ENCODE measurements around the gene DHRSX. TPM values are rescaled to one million over a fixed set of nuclear protein-coding genes. Genes with fewer than 3 reads are reported as not detected.
"Not testable (repeated sequence)": the region's sequence is repeated elsewhere in the genome, so short reads cannot be mapped to it uniquely, and the experiment has no call there.

Gene DHRSX
- total and polyA plus RNA-seq, 5 experiments from 2014 or later, result 17.1 to 20.8 (median 17.2) TPM

GRCh38 chrX:2536974-2537373 is 36.2 kb upstream of the DHRSX start:
- Mint-ChIP-seq H3K36me3 (no peaks in the 10 kb centered on the region), H3K4me1 (no peaks in the 10 kb centered on the region), H3K4me3 (no peak overlapping the region), H3K27me3 (peaks cover 0 to 12% (median 5%) of the 10 kb centered on the region in 5 donors), H3K27ac (no peak overlapping the region), H3K9me3 (no peaks in the 10 kb centered on the region)
- DNase-seq (no peak), ATAC-seq (no peak)
- POLR2A ChIA-PET, result no interaction called here

GRCh38 chrX:2536141-2536540 is 35.4 kb upstream of the DHRSX start:
- Mint-ChIP-seq H3K9me3 (no peaks in the 10 kb centered on the region), H3K27ac (no peak overlapping the region), H3K4me1 (no peaks in the 10 kb centered on the region), H3K27me3 (peaks cover 0 to 8% (median 5%) of the 10 kb centered on the region in 5 donors), H3K4me3 (no peak overlapping the region), H3K36me3 (no peaks in the 10 kb centered on the region)
- POLR2A ChIA-PET, result no interaction called here
- ATAC-seq (no peak), DNase-seq (no peak)

- H3K4me3 Mint-ChIP-seq, H3K4me1 Mint-ChIP-seq, DNase-seq, H3K9me3 Mint-ChIP-seq, POLR2A ChIA-PET, H3K36me3 Mint-ChIP-seq, ATAC-seq, H3K27me3 Mint-ChIP-seq: not testable (repeated sequence)
- peak overlapping the region in 1 of 10 donors; percentile 52 for H3K27ac Mint-ChIP-seq
These were observed 33.7 kb upstream of the DHRSX start for GRCh38 chrX:2534261-2535021.

- Mint-ChIP-seq H3K4me3 (no peak overlapping the region), H3K36me3 (no peaks in the 10 kb centered on the region), H3K27me3 (peaks cover 0 to 5% (median 4%) of the 10 kb centered on the region in 5 donors), H3K4me1 (no peaks in the 10 kb centered on the region), H3K27ac (no peak overlapping the region), H3K9me3 (no peaks in the 10 kb centered on the region)
- ATAC-seq (no peak), DNase-seq (no peak)
- POLR2A ChIA-PET, result no interaction called here
These were observed 32.6 kb upstream of the DHRSX start for GRCh38 chrX:2533424-2533823.

GRCh38 chrX:2526390-2526789 is 25.6 kb upstream of the DHRSX start:
- no peak overlapping the region for H3K4me3 Mint-ChIP-seq
- peaks cover 0 to 1% (median 0%) of the 10 kb centered on the region in 9 donors for H3K9me3 Mint-ChIP-seq
- peaks cover 14 to 28% (median 17%) of the 10 kb centered on the region in 5 donors for H3K27me3 Mint-ChIP-seq
- peaks cover 0 to 5% (median 0%) of the 10 kb centered on the region in 3 donors for H3K36me3 Mint-ChIP-seq
- POLR2A ChIA-PET, result no interaction called here
- H3K27ac Mint-ChIP-seq, result peak overlapping the region in 1 of 10 donors; percentile 20
- no peak for DNase-seq
- no peak for ATAC-seq
- peaks cover 0 to 5% (median 0%) of the 10 kb centered on the region in 4 donors for H3K4me1 Mint-ChIP-seq

- POLR2A ChIA-PET, result no interaction called here
- H3K4me1 Mint-ChIP-seq, result peaks cover 0 to 5% (median 0%) of the 10 kb centered on the region in 4 donors
These were observed 23.1 kb upstream of the DHRSX start for GRCh38 chrX:2523911-2524310.

GRCh38 chrX:2521927-2522386 is 21.2 kb upstream of the DHRSX start:
- no peaks in the 10 kb centered on the region for H3K36me3 Mint-ChIP-seq
- peaks cover 0 to 1% (median 0%) of the 10 kb centered on the region in 9 donors for H3K9me3 Mint-ChIP-seq
- H3K4me3 Mint-ChIP-seq, result no peak overlapping the region

More at GRCh38 chrX:2523911-2524310, 23.1 kb upstream of the DHRSX start:
- DNase-seq (no peak), ATAC-seq (no peak)
- Mint-ChIP-seq H3K36me3 (peaks cover 0 to 5% (median 0%) of the 10 kb centered on the region in 3 donors), H3K9me3 (peaks cover 0 to 1% (median 0%) of the 10 kb centered on the region in 9 donors), H3K4me3 (no peak overlapping the region), H3K27ac (no peak overlapping the region), H3K27me3 (peaks cover 14 to 28% (median 17%) of the 10 kb centered on the region in 5 donors)

GRCh38 chrX:2521092-2521926 is 20.5 kb upstream of the DHRSX start:
- peaks cover 0 to 1% (median 0%) of the 10 kb centered on the region in 9 donors for H3K9me3 Mint-ChIP-seq
- H3K4me3 Mint-ChIP-seq, result peak overlapping the region in 2 of 10 donors; percentile 27 to 54
- H3K27ac Mint-ChIP-seq, result peak overlapping the region in 1 of 10 donors; percentile 18
- no peaks in the 10 kb centered on the region for H3K36me3 Mint-ChIP-seq
- DNase-seq, result peak in 1 of 10 donors; percentile 24
- H3K4me1 Mint-ChIP-seq, result peaks cover 4 to 14% (median 9%) of the 10 kb centered on the region in 4 donors
- peaks cover 3 to 15% (median 6%) of the 10 kb centered on the region in 5 donors for H3K27me3 Mint-ChIP-seq
- POLR2A ChIA-PET, result no interaction called here
- ATAC-seq, result no peak

More at GRCh38 chrX:2521927-2522386, 21.2 kb upstream of the DHRSX start:
- Mint-ChIP-seq H3K27ac (no peak overlapping the region), H3K27me3 (peaks cover 8 to 21% (median 11%) of the 10 kb centered on the region in 5 donors), H3K4me1 (peaks cover 2 to 11% (median 6%) of the 10 kb centered on the region in 4 donors)
- DNase-seq (no peak), ATAC-seq (no peak)
- POLR2A ChIA-PET, result no interaction called here

- POLR2A ChIA-PET, result no interaction called here
- no peak for DNase-seq
- Mint-ChIP-seq H3K9me3 (peaks cover 0 to 1% (median 0%) of the 10 kb centered on the region in 9 donors), H3K4me1 (peaks cover 4 to 13% (median 9%) of the 10 kb centered on the region in 4 donors), H3K27ac (no peak overlapping the region), H3K27me3 (peaks cover 3 to 8% (median 4%) of the 10 kb centered on the region in 5 donors), H3K36me3 (no peaks in the 10 kb centered on the region), H3K4me3 (no peak overlapping the region)
- no peak for ATAC-seq
These were observed 19.8 kb upstream of the DHRSX start for GRCh38 chrX:2520539-2520938.

GRCh38 chrX:2519638-2520037 is 18.9 kb upstream of the DHRSX start:
- ATAC-seq, H3K9me3 Mint-ChIP-seq, H3K4me3 Mint-ChIP-seq, DNase-seq, H3K27ac Mint-ChIP-seq, POLR2A ChIA-PET, H3K27me3 Mint-ChIP-seq, H3K36me3 Mint-ChIP-seq: not testable (repeated sequence)
- peaks cover 4 to 14% (median 10%) of the 10 kb centered on the region in 4 donors for H3K4me1 Mint-ChIP-seq

- H3K4me1 Mint-ChIP-seq, result peaks cover 7 to 21% (median 11%) of the 10 kb centered on the region in 4 donors
- POLR2A ChIA-PET, result no interaction called here
- H3K9me3 Mint-ChIP-seq, result no peaks in the 10 kb centered on the region
- peaks cover 0 to 6% (median 3%) of the 10 kb centered on the region in 5 donors for H3K27me3 Mint-ChIP-seq
- ATAC-seq, result no peak
- peak overlapping the region in 2 of 10 donors; percentile 6 to 18 for H3K27ac Mint-ChIP-seq
- no peaks in the 10 kb centered on the region for H3K36me3 Mint-ChIP-seq
- DNase-seq, result no peak
- no peak overlapping the region for H3K4me3 Mint-ChIP-seq
These were observed 16.3 kb upstream of the DHRSX start for GRCh38 chrX:2517055-2517454.

- H3K9me3 Mint-ChIP-seq, result no peaks in the 10 kb centered on the region
- no peaks in the 10 kb centered on the region for H3K36me3 Mint-ChIP-seq
- H3K27ac Mint-ChIP-seq, result peak overlapping the region in 2 of 10 donors; percentile 6 to 18
- DNase-seq (no peak), ATAC-seq (no peak)
- H3K27me3 Mint-ChIP-seq, result peaks cover 0 to 6% (median 3%) of the 10 kb centered on the region in 5 donors
- H3K4me3 Mint-ChIP-seq, result no peak overlapping the region
- H3K4me1 Mint-ChIP-seq, result peaks cover 7 to 21% (median 11%) of the 10 kb centered on the region in 4 donors
- POLR2A ChIA-PET, result no interaction called here
These were observed 15.8 kb upstream of the DHRSX start for GRCh38 chrX:2516623-2517022.

GRCh38 chrX:2514131-2514530 is 13.4 kb upstream of the DHRSX start:
- POLR2A ChIA-PET, result no interaction called here
- Mint-ChIP-seq H3K27ac (no peak overlapping the region), H3K36me3 (no peaks in the 10 kb centered on the region), H3K27me3 (peaks cover 0 to 6% (median 4%) of the 10 kb centered on the region in 5 donors), H3K4me3 (no peak overlapping the region), H3K9me3 (no peaks in the 10 kb centered on the region), H3K4me1 (peaks cover 7 to 21% (median 11%) of the 10 kb centered on the region in 4 donors)
- DNase-seq, result no peak
- no peak for ATAC-seq

All from naive thymus-derived CD8-positive, alpha-beta T cell (primary cell).